GM23338 (cell line): ENCODE results near the gene MTCL1. TPM values are rescaled to one million over a fixed set of nuclear protein-coding genes. Genes with fewer than 3 reads are reported as not detected.

ENCODE experiments used
- ATAC-seq: fragments of 200-7000 bp; cut with Tn5 transposase; 3 replicates; pipeline ENCODE4 v1.9.1; 2020
- DNase-seq: peaks from one replicate; pipeline ENCODE4 v3.0.0-alpha.2; 2015; ENCODE audit warnings: low spot score
- H2AFZ ChIP-seq: fragments of 200-600 bp; sonication (generic); 2 replicates; pipeline ENCODE4 v1.8.0; 2016; ENCODE audit warnings: antibody characterized with exemption, mild to moderate bottlenecking, moderate library complexity
- H3F3A ChIP-seq: fragments of 200-600 bp; sonication (generic); replicated peaks from 2 replicates; pipeline ENCODE4 v1.8.0; 2017; ENCODE audit warnings: antibody characterized with exemption, mixed run types, low read depth
- H3K27ac ChIP-seq: fragments of 200-600 bp; sonication (generic); 2 replicates; pipeline ENCODE4 v1.6.1; 2016; ENCODE audit warnings: low read depth
- H3K27me3 ChIP-seq: fragments of 200-600 bp; sonication (generic); 2 replicates; pipeline ENCODE4 v1.8.0; 2016; ENCODE audit warnings: mild to moderate bottlenecking, mixed run types, moderate library complexity; ENCODE audit not compliant: insufficient read depth
- H3K36me3 ChIP-seq: fragments of 200-600 bp; sonication (generic); 2 replicates; pipeline ENCODE4 v1.8.0; 2016; ENCODE audit warnings: mild to moderate bottlenecking; ENCODE audit not compliant: insufficient read depth
- H3K4me1 ChIP-seq: fragments of 200-600 bp; sonication (generic); 2 replicates; pipeline ENCODE4 v1.8.0; 2016; ENCODE audit warnings: mild to moderate bottlenecking, moderate library complexity; ENCODE audit not compliant: insufficient read depth
- H3K4me2 ChIP-seq: fragments of 200-600 bp; sonication (generic); 2 replicates; pipeline ENCODE4 v1.7.1; 2017; ENCODE audit warnings: mixed run types
- H3K4me3 ChIP-seq: fragments of 200-600 bp; sonication (generic); 2 replicates; pipeline ENCODE4 v1.6.1; 2016; ENCODE audit warnings: mixed run types
- H3K79me2 ChIP-seq: fragments of 200-600 bp; sonication (generic); replicated peaks from 2 replicates; pipeline ENCODE4 v1.8.0; 2017; ENCODE audit warnings: mild to moderate bottlenecking; ENCODE audit not compliant: insufficient read depth
- H3K9me2 ChIP-seq: fragments of 200-600 bp; sonication (generic); 2 replicates; pipeline ENCODE4 v1.8.0; 2017; ENCODE audit not compliant: insufficient read depth
- H4K20me1 ChIP-seq: fragments of 200-600 bp; sonication (generic); replicated peaks from 2 replicates; pipeline ENCODE4 v1.8.0; 2017; ENCODE audit warnings: mild to moderate bottlenecking; ENCODE audit not compliant: insufficient read depth
- H3K27ac Mint-ChIP-seq: 2 replicates; pipeline ENCODE4 v1.8.0; 2020; ENCODE audit warnings: inconsistent platforms, mild to moderate bottlenecking, moderate library complexity, mixed read lengths
- H3K27me3 Mint-ChIP-seq: 3 replicates; pipeline ENCODE4 v1.8.0; 2022; ENCODE audit warnings: low read depth, mild to moderate bottlenecking, moderate library complexity, mixed read lengths, inconsistent platforms; ENCODE audit not compliant: insufficient read depth, poor library complexity
- H3K36me3 Mint-ChIP-seq: 3 replicates; pipeline ENCODE4 v1.8.0; 2021; ENCODE audit warnings: low read depth, mild to moderate bottlenecking, inconsistent platforms, moderate library complexity, mixed read lengths
- H3K4me1 Mint-ChIP-seq: 3 replicates; pipeline ENCODE4 v1.8.0; 2020; ENCODE audit warnings: mild to moderate bottlenecking, inconsistent platforms, mixed read lengths
- H3K4me3 Mint-ChIP-seq: 3 replicates; pipeline ENCODE4 v1.8.0; 2021; ENCODE audit warnings: moderate library complexity, mild to moderate bottlenecking, inconsistent platforms, mixed read lengths
- H3K9me3 Mint-ChIP-seq: 3 replicates; pipeline ENCODE4 v1.8.0; 2020; ENCODE audit warnings: moderate library complexity, mild to moderate bottlenecking, inconsistent platforms, mixed read lengths
- CREB1 ChIP-seq: fragments of 250-450 bp; sonication (Bioruptor Pico); IDR thresholded peaks from 2 replicates; pipeline ENCODE4 v1.5.0; 2020; ENCODE audit warnings: low read depth, mild to moderate bottlenecking, moderate library complexity
- EZH2 ChIP-seq: fragments of 200-600 bp; sonication (generic); IDR thresholded peaks from one replicate; pipeline ENCODE4 v1.8.0; 2017; ENCODE audit warnings: antibody characterized with exemption, mild to moderate bottlenecking, low read depth; ENCODE audit not compliant: unreplicated experiment
- EZH2phosphoT487 ChIP-seq: fragments of 200-600 bp; sonication (generic); IDR thresholded peaks from one replicate; pipeline ENCODE4 v1.8.1; 2018; ENCODE audit warnings: antibody characterized with exemption; ENCODE audit not compliant: unreplicated experiment
- JUNB ChIP-seq: IDR thresholded peaks from one replicate; pipeline ENCODE4 v1.6.1; 2016; ENCODE audit warnings: antibody characterized with exemption; ENCODE audit not compliant: unreplicated experiment
- NANOG ChIP-seq: IDR thresholded peaks from 2 replicates; pipeline ENCODE4 v1.6.1; 2016; ENCODE audit warnings: antibody characterized with exemption, borderline replicate concordance
- POLR2AphosphoS5 ChIP-seq: IDR thresholded peaks from 2 replicates; pipeline ENCODE4 v1.6.1; 2016; ENCODE audit warnings: antibody characterized with exemption, low read depth
- STAT1 ChIP-seq: IDR thresholded peaks from one replicate; pipeline ENCODE4 v1.6.1; 2016; ENCODE audit warnings: antibody characterized with exemption; ENCODE audit not compliant: unreplicated experiment
- ZNF114 ChIP-seq: fragments of 250-450 bp; sonication (Bioruptor Pico); IDR thresholded peaks from 2 replicates; pipeline ENCODE4 v1.5.0; 2020; ENCODE audit warnings: mild to moderate bottlenecking, moderate library complexity
- polyA plus RNA-seq: library from polyadenylated mRNA; unstranded; fragments of >200 nt; fragmentation: Nextera tagmentation; extraction: Ambion mirVana; gene quantifications from 2 replicates; pipeline ENCODE4 v1.2.1, GENCODE V29; 2016
- total RNA-seq: library from RNA; depleted of rRNA; stranded (reverse); fragments of >200 nt; shearing (Covaris generic); gene quantifications from 2 replicates; pipeline ENCODE4 v1.2.3, GENCODE V29; 2014
- TF ChIP-seq, protein P1 (sequence below): fragments of 250-450 bp; sonication (Bioruptor Pico); IDR thresholded peaks from 2 replicates; pipeline ENCODE4 v1.5.0; 2020; ENCODE audit warnings: mild to moderate bottlenecking, moderate library complexity
- TF ChIP-seq, protein P2 (sequence below), 2 experiments: fragments of 200-600 bp in 1 of 2; sonication (generic) in 1 of 2; conservative IDR thresholded peaks; 2 replicates each; pipeline versions ENCODE4 v1.5.1 to v1.6.1; 2016 to 2017; ENCODE audit warnings: antibody characterized with exemption in 2 of 2, low read depth in 2 of 2, mild to moderate bottlenecking in 2 of 2, moderate library complexity in 1 of 2
- TF ChIP-seq, protein P3 (sequence below): IDR thresholded peaks from 2 replicates; pipeline ENCODE4 v1.6.1; 2016; ENCODE audit warnings: antibody characterized with exemption
- TF ChIP-seq, protein P4 (sequence below): IDR thresholded peaks from one replicate; pipeline ENCODE4 v1.6.1; 2018; ENCODE audit warnings: antibody characterized with exemption; ENCODE audit not compliant: unreplicated experiment

MTCL1 gene
- total and polyA plus RNA-seq, 2 experiments from 2014 or later: 14.4 to 45.0 TPM

DNA sequence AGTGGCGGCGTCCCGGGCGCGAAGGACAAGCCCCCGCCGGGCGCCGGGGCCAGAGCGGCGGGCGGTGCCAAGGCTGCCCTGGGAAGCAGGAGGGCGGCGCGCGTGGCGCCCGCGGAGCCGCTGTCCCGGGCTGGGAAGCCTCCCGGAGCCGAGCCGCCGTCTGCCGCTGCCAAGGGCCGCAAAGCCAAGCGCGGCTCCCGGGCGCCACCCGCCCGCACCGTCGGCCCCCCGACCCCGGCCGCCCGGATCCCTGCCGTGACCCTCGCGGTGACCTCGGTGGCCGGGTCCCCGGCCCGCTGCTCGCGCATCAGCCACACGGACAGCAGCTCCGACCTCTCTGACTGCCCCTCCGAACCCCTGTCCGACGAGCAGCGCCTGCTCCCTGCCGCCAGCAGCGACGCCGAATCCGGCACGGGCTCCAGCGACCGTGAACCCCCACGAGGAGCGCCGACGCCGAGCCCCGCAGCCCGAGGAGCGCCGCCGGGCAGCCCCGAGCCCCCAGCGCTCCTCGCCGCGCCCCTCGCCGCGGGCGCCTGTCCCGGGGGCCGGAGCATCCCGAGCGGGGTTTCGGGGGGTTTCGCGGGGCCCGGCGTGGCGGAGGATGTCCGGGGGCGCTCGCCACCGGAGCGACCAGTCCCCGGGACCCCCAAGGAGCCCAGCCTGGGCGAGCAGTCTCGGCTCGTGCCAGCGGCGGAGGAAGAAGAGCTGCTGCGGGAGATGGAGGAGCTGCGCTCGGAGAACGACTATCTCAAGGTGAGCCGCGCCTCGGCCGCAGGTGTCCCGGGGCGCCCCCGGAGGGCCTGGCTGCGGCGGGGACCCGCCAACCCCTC lies 820 bp downstream of the MTCL1 start:
- Mint-ChIP-seq H3K36me3 (peaks cover 26% of the 10 kb centered on the region), H3K4me3 (peak overlapping the region; percentile 89; the same call in 2 of the 3 replicates), H3K27me3 (peaks cover 22% of the 10 kb centered on the region), H3K9me3 (peaks cover 3% of the 10 kb centered on the region), H3K27ac (no peak overlapping the region), H3K4me1 (peaks cover 38% of the 10 kb centered on the region)
- peak; percentile 2 for ATAC-seq
- Histone ChIP-seq H3K4me2 (peak overlapping the region; percentile 99), H3K9me2 (no peaks in the 10 kb centered on the region), H3K36me3 (no peaks in the 10 kb centered on the region), H4K20me1 (no peaks in the 10 kb centered on the region), H3K27ac (no peak overlapping the region), H3F3A (peaks cover 15% of the 10 kb centered on the region), H3K4me3 (peak overlapping the region; percentile 83), H2AFZ (peak overlapping the region; percentile 86), H3K79me2 (peaks cover 37% of the 10 kb centered on the region), H3K4me1 (peaks cover 32% of the 10 kb centered on the region), H3K27me3 (peaks cover 35% of the 10 kb centered on the region)
- DNase-seq: peak; percentile 23
- no peak for TF ChIP-seq EZH2
- TF ChIP-seq NANOG: no peak
- TF ChIP-seq JUNB: no peak
- no peak for TF ChIP-seq ZNF114 (CRISPR knock-in tag)
- no peak for TF ChIP-seq EZH2phosphoT487
- TF ChIP-seq, protein P1, sequence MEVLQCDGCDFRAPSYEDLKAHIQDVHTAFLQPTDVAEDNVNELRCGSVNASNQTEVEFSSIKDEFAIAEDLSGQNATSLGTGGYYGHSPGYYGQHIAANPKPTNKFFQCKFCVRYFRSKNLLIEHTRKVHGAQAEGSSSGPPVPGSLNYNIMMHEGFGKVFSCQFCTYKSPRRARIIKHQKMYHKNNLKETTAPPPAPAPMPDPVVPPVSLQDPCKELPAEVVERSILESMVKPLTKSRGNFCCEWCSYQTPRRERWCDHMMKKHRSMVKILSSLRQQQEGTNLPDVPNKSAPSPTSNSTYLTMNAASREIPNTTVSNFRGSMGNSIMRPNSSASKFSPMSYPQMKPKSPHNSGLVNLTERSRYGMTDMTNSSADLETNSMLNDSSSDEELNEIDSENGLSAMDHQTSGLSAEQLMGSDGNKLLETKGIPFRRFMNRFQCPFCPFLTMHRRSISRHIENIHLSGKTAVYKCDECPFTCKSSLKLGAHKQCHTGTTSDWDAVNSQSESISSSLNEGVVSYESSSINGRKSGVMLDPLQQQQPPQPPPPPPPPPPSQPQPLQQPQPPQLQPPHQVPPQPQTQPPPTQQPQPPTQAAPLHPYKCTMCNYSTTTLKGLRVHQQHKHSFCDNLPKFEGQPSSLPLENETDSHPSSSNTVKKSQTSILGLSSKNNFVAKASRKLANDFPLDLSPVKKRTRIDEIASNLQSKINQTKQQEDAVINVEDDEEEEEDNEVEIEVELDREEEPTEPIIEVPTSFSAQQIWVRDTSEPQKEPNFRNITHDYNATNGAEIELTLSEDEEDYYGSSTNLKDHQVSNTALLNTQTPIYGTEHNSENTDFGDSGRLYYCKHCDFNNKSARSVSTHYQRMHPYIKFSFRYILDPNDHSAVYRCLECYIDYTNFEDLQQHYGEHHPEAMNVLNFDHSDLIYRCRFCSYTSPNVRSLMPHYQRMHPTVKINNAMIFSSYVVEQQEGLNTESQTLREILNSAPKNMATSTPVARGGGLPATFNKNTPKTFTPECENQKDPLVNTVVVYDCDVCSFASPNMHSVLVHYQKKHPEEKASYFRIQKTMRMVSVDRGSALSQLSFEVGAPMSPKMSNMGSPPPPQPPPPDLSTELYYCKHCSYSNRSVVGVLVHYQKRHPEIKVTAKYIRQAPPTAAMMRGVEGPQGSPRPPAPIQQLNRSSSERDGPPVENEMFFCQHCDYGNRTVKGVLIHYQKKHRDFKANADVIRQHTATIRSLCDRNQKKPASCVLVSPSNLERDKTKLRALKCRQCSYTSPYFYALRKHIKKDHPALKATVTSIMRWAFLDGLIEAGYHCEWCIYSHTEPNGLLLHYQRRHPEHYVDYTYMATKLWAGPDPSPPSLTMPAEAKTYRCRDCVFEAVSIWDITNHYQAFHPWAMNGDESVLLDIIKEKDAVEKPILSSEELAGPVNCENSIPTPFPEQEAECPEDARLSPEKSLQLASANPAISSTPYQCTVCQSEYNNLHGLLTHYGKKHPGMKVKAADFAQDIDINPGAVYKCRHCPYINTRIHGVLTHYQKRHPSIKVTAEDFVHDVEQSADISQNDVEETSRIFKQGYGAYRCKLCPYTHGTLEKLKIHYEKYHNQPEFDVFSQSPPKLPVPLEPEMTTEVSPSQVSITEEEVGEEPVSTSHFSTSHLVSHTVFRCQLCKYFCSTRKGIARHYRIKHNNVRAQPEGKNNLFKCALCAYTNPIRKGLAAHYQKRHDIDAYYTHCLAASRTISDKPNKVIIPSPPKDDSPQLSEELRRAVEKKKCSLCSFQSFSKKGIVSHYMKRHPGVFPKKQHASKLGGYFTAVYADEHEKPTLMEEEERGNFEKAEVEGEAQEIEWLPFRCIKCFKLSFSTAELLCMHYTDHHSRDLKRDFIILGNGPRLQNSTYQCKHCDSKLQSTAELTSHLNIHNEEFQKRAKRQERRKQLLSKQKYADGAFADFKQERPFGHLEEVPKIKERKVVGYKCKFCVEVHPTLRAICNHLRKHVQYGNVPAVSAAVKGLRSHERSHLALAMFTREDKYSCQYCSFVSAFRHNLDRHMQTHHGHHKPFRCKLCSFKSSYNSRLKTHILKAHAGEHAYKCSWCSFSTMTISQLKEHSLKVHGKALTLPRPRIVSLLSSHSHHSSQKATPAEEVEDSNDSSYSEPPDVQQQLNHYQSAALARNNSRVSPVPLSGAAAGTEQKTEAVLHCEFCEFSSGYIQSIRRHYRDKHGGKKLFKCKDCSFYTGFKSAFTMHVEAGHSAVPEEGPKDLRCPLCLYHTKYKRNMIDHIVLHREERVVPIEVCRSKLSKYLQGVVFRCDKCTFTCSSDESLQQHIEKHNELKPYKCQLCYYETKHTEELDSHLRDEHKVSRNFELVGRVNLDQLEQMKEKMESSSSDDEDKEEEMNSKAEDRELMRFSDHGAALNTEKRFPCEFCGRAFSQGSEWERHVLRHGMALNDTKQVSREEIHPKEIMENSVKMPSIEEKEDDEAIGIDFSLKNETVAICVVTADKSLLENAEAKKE: no peak
- TF ChIP-seq, protein P2, sequence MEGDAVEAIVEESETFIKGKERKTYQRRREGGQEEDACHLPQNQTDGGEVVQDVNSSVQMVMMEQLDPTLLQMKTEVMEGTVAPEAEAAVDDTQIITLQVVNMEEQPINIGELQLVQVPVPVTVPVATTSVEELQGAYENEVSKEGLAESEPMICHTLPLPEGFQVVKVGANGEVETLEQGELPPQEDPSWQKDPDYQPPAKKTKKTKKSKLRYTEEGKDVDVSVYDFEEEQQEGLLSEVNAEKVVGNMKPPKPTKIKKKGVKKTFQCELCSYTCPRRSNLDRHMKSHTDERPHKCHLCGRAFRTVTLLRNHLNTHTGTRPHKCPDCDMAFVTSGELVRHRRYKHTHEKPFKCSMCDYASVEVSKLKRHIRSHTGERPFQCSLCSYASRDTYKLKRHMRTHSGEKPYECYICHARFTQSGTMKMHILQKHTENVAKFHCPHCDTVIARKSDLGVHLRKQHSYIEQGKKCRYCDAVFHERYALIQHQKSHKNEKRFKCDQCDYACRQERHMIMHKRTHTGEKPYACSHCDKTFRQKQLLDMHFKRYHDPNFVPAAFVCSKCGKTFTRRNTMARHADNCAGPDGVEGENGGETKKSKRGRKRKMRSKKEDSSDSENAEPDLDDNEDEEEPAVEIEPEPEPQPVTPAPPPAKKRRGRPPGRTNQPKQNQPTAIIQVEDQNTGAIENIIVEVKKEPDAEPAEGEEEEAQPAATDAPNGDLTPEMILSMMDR (conservative IDR thresholded peaks at IDR 0.05; ENCODE audit: low read depth in 2 of 2): no peak
- TF ChIP-seq STAT1: no peak
- TF ChIP-seq CREB1 (CRISPR knock-in tag): no peak
- TF ChIP-seq, protein P3, sequence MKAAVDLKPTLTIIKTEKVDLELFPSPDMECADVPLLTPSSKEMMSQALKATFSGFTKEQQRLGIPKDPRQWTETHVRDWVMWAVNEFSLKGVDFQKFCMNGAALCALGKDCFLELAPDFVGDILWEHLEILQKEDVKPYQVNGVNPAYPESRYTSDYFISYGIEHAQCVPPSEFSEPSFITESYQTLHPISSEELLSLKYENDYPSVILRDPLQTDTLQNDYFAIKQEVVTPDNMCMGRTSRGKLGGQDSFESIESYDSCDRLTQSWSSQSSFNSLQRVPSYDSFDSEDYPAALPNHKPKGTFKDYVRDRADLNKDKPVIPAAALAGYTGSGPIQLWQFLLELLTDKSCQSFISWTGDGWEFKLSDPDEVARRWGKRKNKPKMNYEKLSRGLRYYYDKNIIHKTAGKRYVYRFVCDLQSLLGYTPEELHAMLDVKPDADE: no peak
- TF ChIP-seq, protein P4, sequence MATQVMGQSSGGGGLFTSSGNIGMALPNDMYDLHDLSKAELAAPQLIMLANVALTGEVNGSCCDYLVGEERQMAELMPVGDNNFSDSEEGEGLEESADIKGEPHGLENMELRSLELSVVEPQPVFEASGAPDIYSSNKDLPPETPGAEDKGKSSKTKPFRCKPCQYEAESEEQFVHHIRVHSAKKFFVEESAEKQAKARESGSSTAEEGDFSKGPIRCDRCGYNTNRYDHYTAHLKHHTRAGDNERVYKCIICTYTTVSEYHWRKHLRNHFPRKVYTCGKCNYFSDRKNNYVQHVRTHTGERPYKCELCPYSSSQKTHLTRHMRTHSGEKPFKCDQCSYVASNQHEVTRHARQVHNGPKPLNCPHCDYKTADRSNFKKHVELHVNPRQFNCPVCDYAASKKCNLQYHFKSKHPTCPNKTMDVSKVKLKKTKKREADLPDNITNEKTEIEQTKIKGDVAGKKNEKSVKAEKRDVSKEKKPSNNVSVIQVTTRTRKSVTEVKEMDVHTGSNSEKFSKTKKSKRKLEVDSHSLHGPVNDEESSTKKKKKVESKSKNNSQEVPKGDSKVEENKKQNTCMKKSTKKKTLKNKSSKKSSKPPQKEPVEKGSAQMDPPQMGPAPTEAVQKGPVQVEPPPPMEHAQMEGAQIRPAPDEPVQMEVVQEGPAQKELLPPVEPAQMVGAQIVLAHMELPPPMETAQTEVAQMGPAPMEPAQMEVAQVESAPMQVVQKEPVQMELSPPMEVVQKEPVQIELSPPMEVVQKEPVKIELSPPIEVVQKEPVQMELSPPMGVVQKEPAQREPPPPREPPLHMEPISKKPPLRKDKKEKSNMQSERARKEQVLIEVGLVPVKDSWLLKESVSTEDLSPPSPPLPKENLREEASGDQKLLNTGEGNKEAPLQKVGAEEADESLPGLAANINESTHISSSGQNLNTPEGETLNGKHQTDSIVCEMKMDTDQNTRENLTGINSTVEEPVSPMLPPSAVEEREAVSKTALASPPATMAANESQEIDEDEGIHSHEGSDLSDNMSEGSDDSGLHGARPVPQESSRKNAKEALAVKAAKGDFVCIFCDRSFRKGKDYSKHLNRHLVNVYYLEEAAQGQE: no peak
- no peak for TF ChIP-seq POLR2AphosphoS5
